SK-N-SH treated with all-trans-retinoic acid at 6 μM for 48 hours (cell line): ENCODE results near the gene MRPL44.
"Not testable (repeated sequence)": the region's sequence is repeated elsewhere in the genome, so short reads cannot be mapped to it uniquely, and the experiment has no call there.

ENCODE experiments used
- ATAC-seq: fragments of 200-7000 bp; cut with Tn5 transposase; 3 replicates; pipeline ENCODE4 v1.9.1; 2020; ENCODE audit warnings: mild to moderate bottlenecking, moderate library complexity
- ARNTL ChIP-seq: fragments of 450-650 bp; formaldehyde crosslinking; IDR thresholded peaks from 2 replicates; pipeline ENCODE4 v1.5.0; 2020; ENCODE audit warnings: low read depth, mild to moderate bottlenecking, moderate library complexity, borderline replicate concordance
- BACH2 ChIP-seq: fragments of 250-450 bp; sonication (Bioruptor Pico); IDR thresholded peaks from 2 replicates; pipeline ENCODE4 v1.9.0; 2021; ENCODE audit warnings: mild to moderate bottlenecking, borderline replicate concordance
- CSDC2 ChIP-seq: fragments of 250-450 bp; sonication (Bioruptor Pico); IDR thresholded peaks from 2 replicates; pipeline ENCODE4 v1.5.0; 2020; ENCODE audit warnings: mild to moderate bottlenecking, moderate library complexity
- ESRRG ChIP-seq: fragments of 250-450 bp; sonication (Bioruptor Pico); IDR thresholded peaks from 2 replicates; pipeline ENCODE4 v1.6.1; 2021; ENCODE audit warnings: mild to moderate bottlenecking
- GLIS3 ChIP-seq: fragments of 250-450 bp; sonication (Bioruptor Pico); IDR thresholded peaks from 2 replicates; pipeline ENCODE4 v1.5.0; 2020; ENCODE audit warnings: mild to moderate bottlenecking, moderate library complexity
- ISL1 ChIP-seq: fragments of 250-450 bp; sonication (Bioruptor Pico); IDR thresholded peaks from 2 replicates; pipeline ENCODE4 v2.1.2; 2022; ENCODE audit warnings: mild to moderate bottlenecking, moderate library complexity
- OSR1 ChIP-seq: fragments of 250-450 bp; sonication (Bioruptor Pico); IDR thresholded peaks from 2 replicates; pipeline ENCODE4 v1.8.0; 2022; ENCODE audit warnings: moderate library complexity, mild to moderate bottlenecking, inconsistent platforms
- PPARA ChIP-seq: fragments of 250-450 bp; sonication (Bioruptor Pico); IDR thresholded peaks from 2 replicates; pipeline ENCODE4 v1.5.0; 2020; ENCODE audit warnings: mild to moderate bottlenecking, borderline replicate concordance
- RARB ChIP-seq: fragments of 250-450 bp; sonication (Bioruptor Pico); IDR thresholded peaks from 2 replicates; pipeline ENCODE4 v1.8.0; 2021; ENCODE audit warnings: mild to moderate bottlenecking, moderate library complexity
- SNAI2 ChIP-seq: fragments of 250-450 bp; sonication (Bioruptor Pico); IDR thresholded peaks from 2 replicates; pipeline ENCODE4 v1.5.0; 2020; ENCODE audit warnings: mild to moderate bottlenecking, moderate library complexity
- TCF4 ChIP-seq: fragments of 250-450 bp; sonication (Bioruptor Pico); IDR thresholded peaks from 2 replicates; pipeline ENCODE4 v1.8.0; 2021; ENCODE audit warnings: mild to moderate bottlenecking, moderate library complexity, borderline replicate concordance
- TOX ChIP-seq: fragments of 250-450 bp; sonication (Bioruptor Pico); IDR thresholded peaks from 2 replicates; pipeline ENCODE4 v1.8.0; 2021; ENCODE audit warnings: mild to moderate bottlenecking, moderate library complexity, borderline replicate concordance
- ZC3H10 ChIP-seq: fragments of 250-450 bp; sonication (Bioruptor Pico); IDR thresholded peaks from 2 replicates; pipeline ENCODE4 v1.5.1; 2021; ENCODE audit warnings: mild to moderate bottlenecking, moderate library complexity
- ZFP3 ChIP-seq: fragments of 250-450 bp; sonication (Bioruptor Pico); IDR thresholded peaks from 2 replicates; pipeline ENCODE4 v1.5.0; 2020; ENCODE audit warnings: mild to moderate bottlenecking, moderate library complexity
- ZNF565 ChIP-seq: fragments of 450-650 bp; formaldehyde crosslinking; conservative IDR thresholded peaks from 2 replicates; pipeline ENCODE4 v1.5.0; 2020; ENCODE audit warnings: low read depth, mild to moderate bottlenecking, moderate library complexity
- ZNF70 ChIP-seq: fragments of 450-650 bp; formaldehyde crosslinking; IDR thresholded peaks from 2 replicates; pipeline ENCODE4 v1.5.0; 2020; ENCODE audit warnings: mild to moderate bottlenecking, moderate library complexity
- ZNF8 ChIP-seq: fragments of 450-650 bp; formaldehyde crosslinking; IDR thresholded peaks from 2 replicates; pipeline ENCODE4 v1.5.0; 2020; ENCODE audit warnings: mild to moderate bottlenecking, moderate library complexity
- TF ChIP-seq, protein P1 (sequence below): fragments of 250-450 bp; sonication (Bioruptor Pico); IDR thresholded peaks from 2 replicates; pipeline ENCODE4 v1.5.1; 2020; ENCODE audit warnings: low read depth, mild to moderate bottlenecking, moderate library complexity
- TF ChIP-seq, protein P2 (sequence below): fragments of 250-450 bp; sonication (Bioruptor Pico); IDR thresholded peaks from 2 replicates; pipeline ENCODE4 v1.5.0; 2020; ENCODE audit warnings: mild to moderate bottlenecking, moderate library complexity
- TF ChIP-seq, protein P3 (sequence below): fragments of 250-450 bp; sonication (Bioruptor Pico); IDR thresholded peaks from 2 replicates; pipeline ENCODE4 v1.8.0; 2020; ENCODE audit warnings: mild to moderate bottlenecking, moderate library complexity, borderline replicate concordance
- TF ChIP-seq, protein P4 (sequence below): fragments of 250-450 bp; sonication (Bioruptor Pico); IDR thresholded peaks from 2 replicates; pipeline ENCODE4 v1.5.1; 2021; ENCODE audit warnings: mild to moderate bottlenecking, moderate library complexity
- TF ChIP-seq, protein P5 (sequence below): fragments of 250-450 bp; sonication (Bioruptor Pico); IDR thresholded peaks from 2 replicates; pipeline ENCODE4 v1.8.0; 2021; ENCODE audit warnings: low read depth, mild to moderate bottlenecking, moderate library complexity, borderline replicate concordance

Gene MRPL44

DNA sequence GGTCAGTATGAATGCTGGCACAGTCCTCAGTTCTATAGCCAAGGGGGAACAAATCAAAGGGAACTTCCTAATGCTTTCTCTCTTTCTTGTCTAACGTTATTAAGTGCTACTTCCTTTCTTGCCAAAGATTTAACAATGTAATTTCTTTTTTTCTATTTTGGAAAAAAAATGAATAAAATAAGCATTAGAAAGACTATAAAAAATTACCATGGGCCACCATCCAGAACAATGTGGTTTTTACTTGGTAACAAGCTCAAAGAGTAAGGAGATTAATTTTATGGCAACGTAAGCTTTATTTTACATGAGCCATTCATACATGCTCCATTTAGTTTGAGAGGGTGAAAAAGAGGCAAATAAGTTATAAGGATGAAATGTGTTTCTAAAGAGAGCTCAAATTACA, 41.7 kb downstream of the MRPL44 start:
- TF ChIP-seq ZNF565: no peak
- TF ChIP-seq OSR1 (CRISPR knock-in tag): no peak
- no peak for TF ChIP-seq ISL1 (CRISPR knock-in tag)
- TF ChIP-seq, protein P1, sequence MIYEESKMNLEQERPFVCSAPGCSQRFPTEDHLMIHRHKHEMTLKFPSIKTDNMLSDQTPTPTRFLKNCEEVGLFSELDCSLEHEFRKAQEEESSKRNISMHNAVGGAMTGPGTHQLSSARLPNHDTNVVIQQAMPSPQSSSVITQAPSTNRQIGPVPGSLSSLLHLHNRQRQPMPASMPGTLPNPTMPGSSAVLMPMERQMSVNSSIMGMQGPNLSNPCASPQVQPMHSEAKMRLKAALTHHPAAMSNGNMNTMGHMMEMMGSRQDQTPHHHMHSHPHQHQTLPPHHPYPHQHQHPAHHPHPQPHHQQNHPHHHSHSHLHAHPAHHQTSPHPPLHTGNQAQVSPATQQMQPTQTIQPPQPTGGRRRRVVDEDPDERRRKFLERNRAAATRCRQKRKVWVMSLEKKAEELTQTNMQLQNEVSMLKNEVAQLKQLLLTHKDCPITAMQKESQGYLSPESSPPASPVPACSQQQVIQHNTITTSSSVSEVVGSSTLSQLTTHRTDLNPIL (CRISPR knock-in tag): no peak
- TF ChIP-seq ARNTL (CRISPR knock-in tag): no peak
- TF ChIP-seq ZNF70 (CRISPR knock-in tag): no peak
- TF ChIP-seq SNAI2 (CRISPR knock-in tag): no peak
- TF ChIP-seq, protein P2, sequence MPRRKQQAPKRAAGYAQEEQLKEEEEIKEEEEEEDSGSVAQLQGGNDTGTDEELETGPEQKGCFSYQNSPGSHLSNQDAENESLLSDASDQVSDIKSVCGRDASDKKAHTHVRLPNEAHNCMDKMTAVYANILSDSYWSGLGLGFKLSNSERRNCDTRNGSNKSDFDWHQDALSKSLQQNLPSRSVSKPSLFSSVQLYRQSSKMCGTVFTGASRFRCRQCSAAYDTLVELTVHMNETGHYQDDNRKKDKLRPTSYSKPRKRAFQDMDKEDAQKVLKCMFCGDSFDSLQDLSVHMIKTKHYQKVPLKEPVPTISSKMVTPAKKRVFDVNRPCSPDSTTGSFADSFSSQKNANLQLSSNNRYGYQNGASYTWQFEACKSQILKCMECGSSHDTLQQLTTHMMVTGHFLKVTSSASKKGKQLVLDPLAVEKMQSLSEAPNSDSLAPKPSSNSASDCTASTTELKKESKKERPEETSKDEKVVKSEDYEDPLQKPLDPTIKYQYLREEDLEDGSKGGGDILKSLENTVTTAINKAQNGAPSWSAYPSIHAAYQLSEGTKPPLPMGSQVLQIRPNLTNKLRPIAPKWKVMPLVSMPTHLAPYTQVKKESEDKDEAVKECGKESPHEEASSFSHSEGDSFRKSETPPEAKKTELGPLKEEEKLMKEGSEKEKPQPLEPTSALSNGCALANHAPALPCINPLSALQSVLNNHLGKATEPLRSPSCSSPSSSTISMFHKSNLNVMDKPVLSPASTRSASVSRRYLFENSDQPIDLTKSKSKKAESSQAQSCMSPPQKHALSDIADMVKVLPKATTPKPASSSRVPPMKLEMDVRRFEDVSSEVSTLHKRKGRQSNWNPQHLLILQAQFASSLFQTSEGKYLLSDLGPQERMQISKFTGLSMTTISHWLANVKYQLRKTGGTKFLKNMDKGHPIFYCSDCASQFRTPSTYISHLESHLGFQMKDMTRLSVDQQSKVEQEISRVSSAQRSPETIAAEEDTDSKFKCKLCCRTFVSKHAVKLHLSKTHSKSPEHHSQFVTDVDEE: no peak
- TF ChIP-seq ZNF8: no peak
- no peak for TF ChIP-seq GLIS3 (CRISPR knock-in tag)
- TF ChIP-seq TCF4 (CRISPR knock-in tag): no peak
- no peak for TF ChIP-seq ESRRG (CRISPR knock-in tag)
- TF ChIP-seq RARB (CRISPR knock-in tag): no peak
- TF ChIP-seq, protein P3, sequence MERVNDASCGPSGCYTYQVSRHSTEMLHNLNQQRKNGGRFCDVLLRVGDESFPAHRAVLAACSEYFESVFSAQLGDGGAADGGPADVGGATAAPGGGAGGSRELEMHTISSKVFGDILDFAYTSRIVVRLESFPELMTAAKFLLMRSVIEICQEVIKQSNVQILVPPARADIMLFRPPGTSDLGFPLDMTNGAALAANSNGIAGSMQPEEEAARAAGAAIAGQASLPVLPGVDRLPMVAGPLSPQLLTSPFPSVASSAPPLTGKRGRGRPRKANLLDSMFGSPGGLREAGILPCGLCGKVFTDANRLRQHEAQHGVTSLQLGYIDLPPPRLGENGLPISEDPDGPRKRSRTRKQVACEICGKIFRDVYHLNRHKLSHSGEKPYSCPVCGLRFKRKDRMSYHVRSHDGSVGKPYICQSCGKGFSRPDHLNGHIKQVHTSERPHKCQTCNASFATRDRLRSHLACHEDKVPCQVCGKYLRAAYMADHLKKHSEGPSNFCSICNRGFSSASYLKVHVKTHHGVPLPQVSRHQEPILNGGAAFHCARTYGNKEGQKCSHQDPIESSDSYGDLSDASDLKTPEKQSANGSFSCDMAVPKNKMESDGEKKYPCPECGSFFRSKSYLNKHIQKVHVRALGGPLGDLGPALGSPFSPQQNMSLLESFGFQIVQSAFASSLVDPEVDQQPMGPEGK (CRISPR knock-in tag): no peak
- no peak for TF ChIP-seq PPARA
- TF ChIP-seq TOX (CRISPR knock-in tag): no peak
- ATAC-seq: no peak

DNA sequence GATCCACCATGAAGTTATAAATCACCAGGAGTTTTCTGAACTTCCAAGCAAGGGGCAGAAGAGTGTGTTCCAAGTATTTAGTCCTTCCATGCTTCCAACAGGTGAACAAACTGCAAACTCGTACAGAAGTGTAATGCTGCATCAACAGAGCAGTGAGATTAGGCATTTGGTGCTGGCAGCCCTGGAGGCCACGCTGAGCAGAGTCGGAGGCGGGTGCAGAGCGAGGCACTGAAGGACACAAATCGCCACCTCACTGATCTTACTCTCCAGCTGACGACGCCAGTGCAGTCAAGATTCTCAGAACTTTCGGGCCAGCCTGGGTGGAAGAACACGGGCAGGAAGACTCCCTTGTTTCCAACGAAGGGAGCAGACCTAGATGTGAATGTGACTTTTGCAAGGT, 42.6 kb downstream of the MRPL44 start:
- TF ChIP-seq, protein P4, sequence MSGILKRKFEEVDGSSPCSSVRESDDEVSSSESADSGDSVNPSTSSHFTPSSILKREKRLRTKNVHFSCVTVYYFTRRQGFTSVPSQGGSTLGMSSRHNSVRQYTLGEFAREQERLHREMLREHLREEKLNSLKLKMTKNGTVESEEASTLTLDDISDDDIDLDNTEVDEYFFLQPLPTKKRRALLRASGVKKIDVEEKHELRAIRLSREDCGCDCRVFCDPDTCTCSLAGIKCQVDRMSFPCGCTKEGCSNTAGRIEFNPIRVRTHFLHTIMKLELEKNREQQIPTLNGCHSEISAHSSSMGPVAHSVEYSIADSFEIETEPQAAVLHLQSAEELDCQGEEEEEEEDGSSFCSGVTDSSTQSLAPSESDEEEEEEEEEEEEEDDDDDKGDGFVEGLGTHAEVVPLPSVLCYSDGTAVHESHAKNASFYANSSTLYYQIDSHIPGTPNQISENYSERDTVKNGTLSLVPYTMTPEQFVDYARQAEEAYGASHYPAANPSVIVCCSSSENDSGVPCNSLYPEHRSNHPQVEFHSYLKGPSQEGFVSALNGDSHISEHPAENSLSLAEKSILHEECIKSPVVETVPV (CRISPR knock-in tag): no peak
- TF ChIP-seq ZNF8 (no peak), ZNF565 (no peak), CSDC2 (no peak), GLIS3 (CRISPR knock-in tag) (no peak), ZFP3 (CRISPR knock-in tag) (no peak), BACH2 (no peak), SNAI2 (CRISPR knock-in tag) (no peak), TOX (CRISPR knock-in tag) (no peak), OSR1 (CRISPR knock-in tag) (no peak), ZC3H10 (CRISPR knock-in tag) (no peak), ZNF70 (CRISPR knock-in tag) (no peak)
- TF ChIP-seq, protein P5, sequence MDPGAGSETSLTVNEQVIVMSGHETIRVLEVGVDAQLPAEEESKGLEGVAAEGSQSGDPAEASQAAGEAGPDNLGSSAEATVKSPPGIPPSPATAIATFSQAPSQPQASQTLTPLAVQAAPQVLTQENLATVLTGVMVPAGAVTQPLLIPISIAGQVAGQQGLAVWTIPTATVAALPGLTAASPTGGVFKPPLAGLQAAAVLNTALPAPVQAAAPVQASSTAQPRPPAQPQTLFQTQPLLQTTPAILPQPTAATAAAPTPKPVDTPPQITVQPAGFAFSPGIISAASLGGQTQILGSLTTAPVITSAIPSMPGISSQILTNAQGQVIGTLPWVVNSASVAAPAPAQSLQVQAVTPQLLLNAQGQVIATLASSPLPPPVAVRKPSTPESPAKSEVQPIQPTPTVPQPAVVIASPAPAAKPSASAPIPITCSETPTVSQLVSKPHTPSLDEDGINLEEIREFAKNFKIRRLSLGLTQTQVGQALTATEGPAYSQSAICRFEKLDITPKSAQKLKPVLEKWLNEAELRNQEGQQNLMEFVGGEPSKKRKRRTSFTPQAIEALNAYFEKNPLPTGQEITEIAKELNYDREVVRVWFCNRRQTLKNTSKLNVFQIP (CRISPR knock-in tag): no peak
- TF ChIP-seq, protein P3 (CRISPR knock-in tag): no peak
- TF ChIP-seq, protein P2: no peak
- TF ChIP-seq, all 23 proteins: peak for 0
- ATAC-seq: no peak

DNA sequence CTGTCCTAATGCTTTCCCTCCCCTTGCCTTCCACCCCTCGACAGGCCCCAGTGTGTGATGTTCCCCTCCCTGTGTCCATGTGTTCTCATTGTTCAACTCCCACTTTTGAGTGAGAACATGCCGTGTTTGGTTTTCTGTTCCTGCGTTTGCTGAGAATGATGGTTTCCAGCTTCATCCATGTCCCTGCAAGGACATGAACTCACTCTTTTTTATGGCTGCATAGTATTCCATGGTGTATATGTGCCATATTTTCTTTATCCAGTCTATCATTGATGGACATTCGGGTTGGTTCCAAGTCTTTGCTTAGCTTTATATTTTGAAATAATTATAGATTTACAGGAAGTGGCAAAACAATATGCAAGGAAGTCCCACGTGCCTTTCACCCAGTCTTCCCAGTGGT, 43.4 kb downstream of the MRPL44 start:
- not testable (repeated sequence) for ATAC-seq
